ENCODE measurements around the gene SNX25.

Gene SNX25

GRCh38 chr4:185408432-185408831, 199.0 kb downstream of the SNX25 start:
- DNase-seq (ENCODE audit: low read depth), result no peak
- TF ChIP-seq CTCF (IDR thresholded peaks at IDR 0.05; ENCODE audit: insufficient read depth, low read depth, low read length, missing control alignments), result no peak
- no peak overlapping the region for H3K4me3 ChIP-seq (ENCODE audit: low read depth, low read length)

- no peak overlapping the region for H3K4me3 ChIP-seq (ENCODE audit: low read depth, low read length)
- TF ChIP-seq CTCF (IDR thresholded peaks at IDR 0.05; ENCODE audit: insufficient read depth, low read depth, low read length, missing control alignments), result no peak
- no peak for DNase-seq (ENCODE audit: low read depth)
These were observed 202.5 kb downstream of the SNX25 start for GRCh38 chr4:185411849-185412248.

GRCh38 chr4:185412412-185412811, 203.0 kb downstream of the SNX25 start:
- H3K4me3 ChIP-seq (ENCODE audit: low read depth, low read length), result no peak overlapping the region
- no peak for TF ChIP-seq CTCF (IDR thresholded peaks at IDR 0.05; ENCODE audit: insufficient read depth, low read depth, low read length, missing control alignments)
- DNase-seq (ENCODE audit: low read depth), result no peak

Data from GM12865 (cell line).